Measurements from ENCODE around the gene GPR161. TPM values are rescaled to one million over a fixed set of nuclear protein-coding genes. Genes with fewer than 3 reads are reported as not detected.

Gene GPR161
- total RNA-seq, 1 donor from 2014 or later, result 21.9 TPM

GRCh38 chr1:168135116-168135920, 1.4 kb downstream of the GPR161 start:
- Histone ChIP-seq H3K79me2 (ENCODE audit: insufficient read depth, low read length) (peaks cover 25% of the 10 kb centered on the region), H3K27me3 (ENCODE audit: insufficient read depth, low read length) (no peaks in the 10 kb centered on the region), H3K4me3 (ENCODE audit: insufficient read depth, low read depth, low read length) (peak overlapping the region; percentile 81), H3K9me3 (ENCODE audit: insufficient read depth, low read depth, low read length) (no peaks in the 10 kb centered on the region), H4K20me1 (ENCODE audit: insufficient read depth, low read length) (peaks cover 24% of the 10 kb centered on the region), H3K4me1 (ENCODE audit: insufficient read depth, low read length) (peaks cover 18% of the 10 kb centered on the region), H3K4me2 (ENCODE audit: low read length) (peak overlapping the region; percentile 100), H3K36me3 (ENCODE audit: insufficient read depth, low read length) (peaks cover 3% of the 10 kb centered on the region), H2AFZ (ENCODE audit: low read depth, low read length) (peak overlapping the region; percentile 89), H3K9ac (ENCODE audit: low read length) (peak overlapping the region; percentile 80), H3K27ac (ENCODE audit: low read depth, low read length) (no peak overlapping the region)
- H3K27ac Mint-ChIP-seq (ENCODE audit: unreplicated experiment), result peak overlapping the region; percentile 2
- FAIRE-seq (no peak), DNase-seq (ENCODE audit: low read depth) (no peak)
- peaks cover 2% of the 10 kb centered on the region for H3K36me3 Mint-ChIP-seq (ENCODE audit: low read depth, unreplicated experiment)
- no peaks in the 10 kb centered on the region for H3K9me3 Mint-ChIP-seq (ENCODE audit: unreplicated experiment)
- H3K4me3 Mint-ChIP-seq (ENCODE audit: unreplicated experiment), result peak overlapping the region; percentile 79
- no peaks in the 10 kb centered on the region for H3K27me3 Mint-ChIP-seq (ENCODE audit: low read depth, unreplicated experiment)
- H3K4me1 Mint-ChIP-seq (ENCODE audit: low read depth, unreplicated experiment), result peaks cover 2% of the 10 kb centered on the region
- TF ChIP-seq, protein P1, sequence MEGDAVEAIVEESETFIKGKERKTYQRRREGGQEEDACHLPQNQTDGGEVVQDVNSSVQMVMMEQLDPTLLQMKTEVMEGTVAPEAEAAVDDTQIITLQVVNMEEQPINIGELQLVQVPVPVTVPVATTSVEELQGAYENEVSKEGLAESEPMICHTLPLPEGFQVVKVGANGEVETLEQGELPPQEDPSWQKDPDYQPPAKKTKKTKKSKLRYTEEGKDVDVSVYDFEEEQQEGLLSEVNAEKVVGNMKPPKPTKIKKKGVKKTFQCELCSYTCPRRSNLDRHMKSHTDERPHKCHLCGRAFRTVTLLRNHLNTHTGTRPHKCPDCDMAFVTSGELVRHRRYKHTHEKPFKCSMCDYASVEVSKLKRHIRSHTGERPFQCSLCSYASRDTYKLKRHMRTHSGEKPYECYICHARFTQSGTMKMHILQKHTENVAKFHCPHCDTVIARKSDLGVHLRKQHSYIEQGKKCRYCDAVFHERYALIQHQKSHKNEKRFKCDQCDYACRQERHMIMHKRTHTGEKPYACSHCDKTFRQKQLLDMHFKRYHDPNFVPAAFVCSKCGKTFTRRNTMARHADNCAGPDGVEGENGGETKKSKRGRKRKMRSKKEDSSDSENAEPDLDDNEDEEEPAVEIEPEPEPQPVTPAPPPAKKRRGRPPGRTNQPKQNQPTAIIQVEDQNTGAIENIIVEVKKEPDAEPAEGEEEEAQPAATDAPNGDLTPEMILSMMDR (IDR thresholded peaks at IDR 0.05; ENCODE audit: insufficient read depth, low read depth, low read length), result no peak
- no peak for TF ChIP-seq EZH2 (IDR thresholded peaks at IDR 0.05; ENCODE audit: insufficient read depth, low read length)

DNA sequence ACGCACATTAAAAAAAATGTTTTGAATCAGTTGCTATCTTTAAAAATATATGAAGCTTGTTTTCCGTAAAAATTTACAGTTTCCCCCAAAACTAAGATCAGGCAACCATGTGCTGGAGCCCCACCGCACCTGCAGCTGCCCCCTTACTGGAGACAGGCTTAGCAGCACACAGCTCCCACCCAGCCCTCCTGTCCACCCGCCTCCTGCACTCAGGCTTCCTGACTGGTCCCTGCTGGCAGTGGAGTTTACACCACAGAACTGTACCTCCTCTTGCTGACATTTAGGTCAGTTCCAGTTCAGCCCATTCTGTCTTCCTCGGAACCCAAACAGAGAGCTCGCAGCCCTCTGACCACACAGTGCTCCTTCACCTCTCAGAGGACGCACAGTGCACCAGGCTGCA, 2.1 kb downstream of the GPR161 start:
- Histone ChIP-seq H2AFZ (ENCODE audit: low read depth, low read length) (no peak overlapping the region), H3K36me3 (ENCODE audit: insufficient read depth, low read length) (peaks cover 3% of the 10 kb centered on the region), H3K9ac (ENCODE audit: low read length) (no peak overlapping the region), H3K79me2 (ENCODE audit: insufficient read depth, low read length) (peaks cover 25% of the 10 kb centered on the region), H3K27me3 (ENCODE audit: insufficient read depth, low read length) (no peaks in the 10 kb centered on the region), H3K9me3 (ENCODE audit: insufficient read depth, low read depth, low read length) (no peaks in the 10 kb centered on the region), H3K4me2 (ENCODE audit: low read length) (peak overlapping the region; percentile 100), H4K20me1 (ENCODE audit: insufficient read depth, low read length) (peaks cover 28% of the 10 kb centered on the region), H3K4me3 (ENCODE audit: insufficient read depth, low read depth, low read length) (no peak overlapping the region), H3K27ac (ENCODE audit: low read depth, low read length) (no peak overlapping the region), H3K4me1 (ENCODE audit: insufficient read depth, low read length) (peaks cover 18% of the 10 kb centered on the region)
- no peak overlapping the region for H3K27ac Mint-ChIP-seq (ENCODE audit: unreplicated experiment)
- H3K9me3 Mint-ChIP-seq (ENCODE audit: unreplicated experiment), result no peaks in the 10 kb centered on the region
- peak overlapping the region; percentile 79 for H3K4me3 Mint-ChIP-seq (ENCODE audit: unreplicated experiment)
- no peak for TF ChIP-seq EZH2 (IDR thresholded peaks at IDR 0.05; ENCODE audit: insufficient read depth, low read length)
- TF ChIP-seq, protein P1 (IDR thresholded peaks at IDR 0.05; ENCODE audit: insufficient read depth, low read depth, low read length), result no peak
- H3K4me1 Mint-ChIP-seq (ENCODE audit: low read depth, unreplicated experiment), result peaks cover 2% of the 10 kb centered on the region
- peaks cover 4% of the 10 kb centered on the region for H3K36me3 Mint-ChIP-seq (ENCODE audit: low read depth, unreplicated experiment)
- FAIRE-seq (no peak), DNase-seq (ENCODE audit: low read depth) (no peak)
- no peaks in the 10 kb centered on the region for H3K27me3 Mint-ChIP-seq (ENCODE audit: low read depth, unreplicated experiment)

- H3K27ac ChIP-seq (ENCODE audit: low read depth, low read length), result no peak overlapping the region
- peaks cover 25% of the 10 kb centered on the region for H3K79me2 ChIP-seq (ENCODE audit: insufficient read depth, low read length)
- TF ChIP-seq, protein P1 (IDR thresholded peaks at IDR 0.05; ENCODE audit: insufficient read depth, low read depth, low read length), result no peak
- no peak for TF ChIP-seq EZH2 (IDR thresholded peaks at IDR 0.05; ENCODE audit: insufficient read depth, low read length)
- Mint-ChIP-seq H3K27ac (ENCODE audit: unreplicated experiment) (no peak overlapping the region), H3K36me3 (ENCODE audit: low read depth, unreplicated experiment) (peaks cover 6% of the 10 kb centered on the region), H3K4me3 (ENCODE audit: unreplicated experiment) (no peak overlapping the region), H3K4me1 (ENCODE audit: low read depth, unreplicated experiment) (peaks cover 2% of the 10 kb centered on the region), H3K27me3 (ENCODE audit: low read depth, unreplicated experiment) (no peaks in the 10 kb centered on the region), H3K9me3 (ENCODE audit: unreplicated experiment) (no peaks in the 10 kb centered on the region)
- H3K27me3 ChIP-seq (ENCODE audit: insufficient read depth, low read length), result no peaks in the 10 kb centered on the region
- peak overlapping the region; percentile 21 for H3K4me2 ChIP-seq (ENCODE audit: low read length)
- DNase-seq (ENCODE audit: low read depth) (no peak), FAIRE-seq (no peak)
- no peak overlapping the region for H2AFZ ChIP-seq (ENCODE audit: low read depth, low read length)
- peaks cover 29% of the 10 kb centered on the region for H4K20me1 ChIP-seq (ENCODE audit: insufficient read depth, low read length)
- peaks cover 18% of the 10 kb centered on the region for H3K4me1 ChIP-seq (ENCODE audit: insufficient read depth, low read length)
- H3K4me3 ChIP-seq (ENCODE audit: insufficient read depth, low read depth, low read length), result no peak overlapping the region
- no peaks in the 10 kb centered on the region for H3K9me3 ChIP-seq (ENCODE audit: insufficient read depth, low read depth, low read length)
- no peak overlapping the region for H3K9ac ChIP-seq (ENCODE audit: low read length)
- H3K36me3 ChIP-seq (ENCODE audit: insufficient read depth, low read length), result peaks cover 3% of the 10 kb centered on the region
These were observed 2.6 kb downstream of the GPR161 start for GRCh38 chr1:168134132-168134531.

All from astrocyte (in vitro differentiated cells and primary cell).